Measurements from ENCODE around the gene ARL5A. TPM values are rescaled to one million over a fixed set of nuclear protein-coding genes. Genes with fewer than 3 reads are reported as not detected.

Gene ARL5A
- total RNA-seq, 1 donor from 2014 or later: 63.2 TPM

- no peak overlapping the region for H3K27ac Mint-ChIP-seq (ENCODE audit: unreplicated experiment)
- TF ChIP-seq CTCF (conservative IDR thresholded peaks at IDR 0.05): no peak
- H3K27me3 Mint-ChIP-seq (ENCODE audit: low read depth): no peaks in the 10 kb centered on the region
- H3K36me3 Mint-ChIP-seq (ENCODE audit: low read depth): no peaks in the 10 kb centered on the region
- no peak overlapping the region for H3K4me3 Mint-ChIP-seq
- DNase-seq (ENCODE audit: low read depth, low spot score): no peak
- no peaks in the 10 kb centered on the region for H3K9me3 Mint-ChIP-seq
- peaks cover 10% of the 10 kb centered on the region for H3K4me1 Mint-ChIP-seq
Measured at GRCh38 chr2:151852260-151853069, 24.2 kb upstream of the ARL5A start.

- Mint-ChIP-seq H3K36me3 (ENCODE audit: low read depth) (no peaks in the 10 kb centered on the region), H3K27ac (ENCODE audit: unreplicated experiment) (no peak overlapping the region), H3K27me3 (ENCODE audit: low read depth) (no peaks in the 10 kb centered on the region), H3K4me1 (peaks cover 10% of the 10 kb centered on the region), H3K4me3 (no peak overlapping the region), H3K9me3 (no peaks in the 10 kb centered on the region)
- TF ChIP-seq CTCF (conservative IDR thresholded peaks at IDR 0.05): no peak
- no peak for DNase-seq (ENCODE audit: low read depth, low spot score)
Measured at GRCh38 chr2:151851761-151852160, 23.5 kb upstream of the ARL5A start.

- Mint-ChIP-seq H3K27ac (ENCODE audit: unreplicated experiment) (no peak overlapping the region), H3K36me3 (ENCODE audit: low read depth) (no peaks in the 10 kb centered on the region), H3K4me1 (peaks cover 15% of the 10 kb centered on the region), H3K4me3 (no peak overlapping the region), H3K27me3 (ENCODE audit: low read depth) (no peaks in the 10 kb centered on the region), H3K9me3 (no peaks in the 10 kb centered on the region)
- TF ChIP-seq CTCF (conservative IDR thresholded peaks at IDR 0.05): no peak
- no peak for DNase-seq (ENCODE audit: low read depth, low spot score)
Measured at GRCh38 chr2:151849413-151850010, 21.3 kb upstream of the ARL5A start.

GRCh38 chr2:151845884-151846283, 17.7 kb upstream of the ARL5A start:
- no peaks in the 10 kb centered on the region for H3K27me3 Mint-ChIP-seq (ENCODE audit: low read depth)
- H3K4me1 Mint-ChIP-seq: peaks cover 31% of the 10 kb centered on the region
- no peaks in the 10 kb centered on the region for H3K36me3 Mint-ChIP-seq (ENCODE audit: low read depth)
- no peak overlapping the region for H3K27ac Mint-ChIP-seq (ENCODE audit: unreplicated experiment)
- DNase-seq (ENCODE audit: low read depth, low spot score): no peak
- H3K9me3 Mint-ChIP-seq: no peaks in the 10 kb centered on the region
- H3K4me3 Mint-ChIP-seq: no peak overlapping the region
- no peak for TF ChIP-seq CTCF (conservative IDR thresholded peaks at IDR 0.05)

GRCh38 chr2:151845481-151845880, 17.3 kb upstream of the ARL5A start:
- no peaks in the 10 kb centered on the region for H3K9me3 Mint-ChIP-seq
- H3K27ac Mint-ChIP-seq (ENCODE audit: unreplicated experiment): no peak overlapping the region
- H3K4me3 Mint-ChIP-seq: no peak overlapping the region
- H3K4me1 Mint-ChIP-seq: peaks cover 31% of the 10 kb centered on the region
- no peaks in the 10 kb centered on the region for H3K36me3 Mint-ChIP-seq (ENCODE audit: low read depth)
- DNase-seq (ENCODE audit: low read depth, low spot score): no peak
- no peak for TF ChIP-seq CTCF (conservative IDR thresholded peaks at IDR 0.05)
- no peaks in the 10 kb centered on the region for H3K27me3 Mint-ChIP-seq (ENCODE audit: low read depth)
